HepG2 (cell line): ENCODE data around the gene EIF3A. TPM values are rescaled to one million over a fixed set of nuclear protein-coding genes. Genes with fewer than 3 reads are reported as not detected.

Source experiments
- BRD4 ChIP-seq: sonication (generic); formaldehyde crosslinking; IDR thresholded peaks from 2 replicates; pipeline ENCODE4 v1.4.0; 2020; ENCODE audit warnings: missing genetic modification reagents
- CBX2 ChIP-seq, 2 experiments: fragments of 200-600 bp in 1 of 2; sonication (generic); formaldehyde crosslinking in 1 of 2; IDR thresholded peaks; 2 replicates each; pipeline versions ENCODE4 v1.7.0 to v1.8.1; 2018 to 2022; ENCODE audit warnings: low read depth in 2 of 2, low read length in 1 of 2, mild to moderate bottlenecking in 1 of 2, missing genetic modification reagents in 1 of 2
- GTF3A ChIP-seq: sonication (generic); formaldehyde crosslinking; conservative IDR thresholded peaks from 2 replicates; pipeline ENCODE4 v1.4.0; 2020; ENCODE audit warnings: mild to moderate bottlenecking, missing genetic modification reagents
- NBN ChIP-seq: fragments of 450-650 bp; conservative IDR thresholded peaks from 2 replicates; pipeline ENCODE4 v1.6.1; 2017
- NR3C1 ChIP-seq: sonication (generic); formaldehyde crosslinking; IDR thresholded peaks from 2 replicates; pipeline ENCODE4 v1.4.0; 2020; ENCODE audit warnings: missing genetic modification reagents
- RFXAP ChIP-seq: sonication (generic); formaldehyde crosslinking; IDR thresholded peaks from 2 replicates; pipeline ENCODE4 v1.4.0; 2020; ENCODE audit warnings: missing genetic modification reagents, borderline replicate concordance
- RNF2 ChIP-seq: fragments of 450-650 bp; conservative IDR thresholded peaks from 2 replicates; pipeline ENCODE4 v1.6.1; 2016; ENCODE audit warnings: low read depth
- SIX4 ChIP-seq: sonication (generic); formaldehyde crosslinking; IDR thresholded peaks from 2 replicates; pipeline ENCODE4 v1.4.0; 2020; ENCODE audit warnings: missing genetic modification reagents
- SNAI1 ChIP-seq: sonication (generic); formaldehyde crosslinking; IDR thresholded peaks from 2 replicates; pipeline ENCODE4 v1.5.0; 2020; ENCODE audit warnings: mild to moderate bottlenecking, missing genetic modification reagents, borderline replicate concordance
- SOX6 ChIP-seq, 2 experiments: fragments of 450-650 bp in 1 of 2; sonication (generic) in 1 of 2; formaldehyde crosslinking in 1 of 2; IDR thresholded peaks; 2 replicates each; pipeline versions ENCODE4 v1.4.0 to v1.6.1; 2017 to 2020; ENCODE audit warnings: antibody characterized with exemption in 1 of 2, mild to moderate bottlenecking in 1 of 2, missing genetic modification reagents in 1 of 2
- TGIF2 ChIP-seq: IDR thresholded peaks from 2 replicates; pipeline ENCODE4 v1.6.1; 2016; ENCODE audit warnings: control low read depth, missing compliant biosample characterization
- ZBTB20 ChIP-seq: sonication (generic); formaldehyde crosslinking; IDR thresholded peaks from 2 replicates; pipeline ENCODE4 v1.8.1; 2023; ENCODE audit warnings: missing genetic modification reagents, low read depth, mild to moderate bottlenecking, borderline replicate concordance
- ZFP36L1 ChIP-seq: sonication (generic); formaldehyde crosslinking; IDR thresholded peaks from 2 replicates; pipeline ENCODE4 v1.8.0; 2022; ENCODE audit warnings: mild to moderate bottlenecking, missing genetic modification reagents, moderate library complexity
- ZFP41 ChIP-seq: sonication (generic); formaldehyde crosslinking; IDR thresholded peaks from 2 replicates; pipeline ENCODE4 v1.4.0; 2020; ENCODE audit warnings: mild to moderate bottlenecking, missing genetic modification reagents, borderline replicate concordance
- ZSCAN29 ChIP-seq: sonication (generic); formaldehyde crosslinking; conservative IDR thresholded peaks from 2 replicates; pipeline ENCODE4 v1.4.0; 2020; ENCODE audit warnings: mild to moderate bottlenecking, missing genetic modification reagents
- polyA plus RNA-seq, 8 experiments: library from polyadenylated mRNA; depleted of rRNA in 3 of 8; stranded (reverse) in 7 of 8; unstranded in 1 of 8; fragments of >200 nt; fragmentation: Illumina TruSeq in 4 of 8; extraction: Trizol in 4 of 8; gene quantifications; 2 replicates each; pipeline versions ENCODE4 v1.2.1 to v1.2.3, GENCODE V29; 2011 to 2016; ENCODE audit warnings: low read depth in 4 of 8, missing spikeins in 1 of 8, mixed read lengths in 1 of 8; ENCODE audit not compliant: insufficient read depth in 1 of 8
- total RNA-seq, 5 experiments: library from RNA; depleted of rRNA; stranded (reverse); fragments of >200 nt; fragmentation: Illumina TruSeq; extraction: Trizol; gene quantifications; 2 replicates each; pipeline ENCODE4 v1.2.3, GENCODE V29; 2016; ENCODE audit warnings: low read depth in 1 of 5
- TF ChIP-seq, protein P1 (sequence below): sonication (generic); formaldehyde crosslinking; IDR thresholded peaks from 2 replicates; pipeline ENCODE4 v1.5.0; 2020; ENCODE audit warnings: mild to moderate bottlenecking, missing genetic modification reagents, borderline replicate concordance
- TF ChIP-seq, protein P2 (sequence below): sonication (generic); formaldehyde crosslinking; IDR thresholded peaks from 2 replicates; pipeline ENCODE4 v1.8.1; 2023; ENCODE audit warnings: mild to moderate bottlenecking, missing genetic modification reagents
- TF ChIP-seq, protein P3 (sequence below): sonication (generic); formaldehyde crosslinking; conservative IDR thresholded peaks from 2 replicates; pipeline ENCODE4 v1.8.0; 2022; ENCODE audit warnings: missing genetic modification reagents

The EIF3A gene
- total and polyA plus RNA-seq, 2 of the 13 experiments (the other 11 are each of a cell fraction or from before 2014, with no cell fraction given), result 25.6 to 117 TPM

DNA sequence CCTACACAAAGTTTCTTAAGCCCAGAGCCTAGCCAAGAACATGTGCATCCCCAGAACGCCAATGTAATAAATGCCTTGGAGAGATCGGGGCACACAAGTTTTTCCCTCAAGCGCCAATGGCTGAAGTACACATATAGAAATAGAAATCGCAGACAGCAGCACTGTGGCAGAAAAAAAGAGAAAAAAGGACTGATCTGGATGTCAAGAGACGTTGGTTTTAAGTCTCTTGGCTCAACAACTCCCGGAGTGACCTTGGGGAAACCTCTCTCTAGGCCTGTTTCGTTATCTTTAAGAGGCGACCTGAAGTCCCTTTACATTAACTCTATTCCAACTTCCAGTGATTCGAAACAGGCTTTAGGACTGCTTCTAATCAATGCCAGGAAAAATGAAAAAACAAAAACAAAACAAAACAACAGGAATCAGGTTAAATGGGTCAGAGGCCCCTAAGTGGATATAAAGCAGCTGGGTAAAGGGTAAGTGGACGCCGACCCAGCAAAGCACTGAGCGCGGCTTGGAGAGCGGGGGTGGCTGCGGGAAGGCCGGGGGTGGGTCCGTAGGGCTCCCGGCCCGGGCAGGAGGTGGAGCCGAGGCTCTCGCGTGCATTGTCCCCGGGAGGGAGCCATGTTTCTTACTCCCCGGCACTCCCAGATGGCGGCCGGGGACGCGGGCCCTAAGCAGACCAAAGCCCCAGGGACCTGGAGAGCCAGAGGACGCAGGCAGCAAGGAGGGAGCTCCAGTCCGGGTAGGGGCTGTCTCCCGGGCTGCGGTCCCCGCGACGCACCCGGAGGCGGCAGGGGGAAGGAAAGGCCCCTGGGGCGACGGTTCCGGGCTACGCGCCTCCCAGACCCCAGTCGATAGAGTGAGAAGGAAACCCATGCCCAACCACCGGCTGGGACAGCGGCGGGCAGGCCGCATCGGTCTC, 757 bp downstream of the EIF3A start (continued):
- TF ChIP-seq, protein P1, sequence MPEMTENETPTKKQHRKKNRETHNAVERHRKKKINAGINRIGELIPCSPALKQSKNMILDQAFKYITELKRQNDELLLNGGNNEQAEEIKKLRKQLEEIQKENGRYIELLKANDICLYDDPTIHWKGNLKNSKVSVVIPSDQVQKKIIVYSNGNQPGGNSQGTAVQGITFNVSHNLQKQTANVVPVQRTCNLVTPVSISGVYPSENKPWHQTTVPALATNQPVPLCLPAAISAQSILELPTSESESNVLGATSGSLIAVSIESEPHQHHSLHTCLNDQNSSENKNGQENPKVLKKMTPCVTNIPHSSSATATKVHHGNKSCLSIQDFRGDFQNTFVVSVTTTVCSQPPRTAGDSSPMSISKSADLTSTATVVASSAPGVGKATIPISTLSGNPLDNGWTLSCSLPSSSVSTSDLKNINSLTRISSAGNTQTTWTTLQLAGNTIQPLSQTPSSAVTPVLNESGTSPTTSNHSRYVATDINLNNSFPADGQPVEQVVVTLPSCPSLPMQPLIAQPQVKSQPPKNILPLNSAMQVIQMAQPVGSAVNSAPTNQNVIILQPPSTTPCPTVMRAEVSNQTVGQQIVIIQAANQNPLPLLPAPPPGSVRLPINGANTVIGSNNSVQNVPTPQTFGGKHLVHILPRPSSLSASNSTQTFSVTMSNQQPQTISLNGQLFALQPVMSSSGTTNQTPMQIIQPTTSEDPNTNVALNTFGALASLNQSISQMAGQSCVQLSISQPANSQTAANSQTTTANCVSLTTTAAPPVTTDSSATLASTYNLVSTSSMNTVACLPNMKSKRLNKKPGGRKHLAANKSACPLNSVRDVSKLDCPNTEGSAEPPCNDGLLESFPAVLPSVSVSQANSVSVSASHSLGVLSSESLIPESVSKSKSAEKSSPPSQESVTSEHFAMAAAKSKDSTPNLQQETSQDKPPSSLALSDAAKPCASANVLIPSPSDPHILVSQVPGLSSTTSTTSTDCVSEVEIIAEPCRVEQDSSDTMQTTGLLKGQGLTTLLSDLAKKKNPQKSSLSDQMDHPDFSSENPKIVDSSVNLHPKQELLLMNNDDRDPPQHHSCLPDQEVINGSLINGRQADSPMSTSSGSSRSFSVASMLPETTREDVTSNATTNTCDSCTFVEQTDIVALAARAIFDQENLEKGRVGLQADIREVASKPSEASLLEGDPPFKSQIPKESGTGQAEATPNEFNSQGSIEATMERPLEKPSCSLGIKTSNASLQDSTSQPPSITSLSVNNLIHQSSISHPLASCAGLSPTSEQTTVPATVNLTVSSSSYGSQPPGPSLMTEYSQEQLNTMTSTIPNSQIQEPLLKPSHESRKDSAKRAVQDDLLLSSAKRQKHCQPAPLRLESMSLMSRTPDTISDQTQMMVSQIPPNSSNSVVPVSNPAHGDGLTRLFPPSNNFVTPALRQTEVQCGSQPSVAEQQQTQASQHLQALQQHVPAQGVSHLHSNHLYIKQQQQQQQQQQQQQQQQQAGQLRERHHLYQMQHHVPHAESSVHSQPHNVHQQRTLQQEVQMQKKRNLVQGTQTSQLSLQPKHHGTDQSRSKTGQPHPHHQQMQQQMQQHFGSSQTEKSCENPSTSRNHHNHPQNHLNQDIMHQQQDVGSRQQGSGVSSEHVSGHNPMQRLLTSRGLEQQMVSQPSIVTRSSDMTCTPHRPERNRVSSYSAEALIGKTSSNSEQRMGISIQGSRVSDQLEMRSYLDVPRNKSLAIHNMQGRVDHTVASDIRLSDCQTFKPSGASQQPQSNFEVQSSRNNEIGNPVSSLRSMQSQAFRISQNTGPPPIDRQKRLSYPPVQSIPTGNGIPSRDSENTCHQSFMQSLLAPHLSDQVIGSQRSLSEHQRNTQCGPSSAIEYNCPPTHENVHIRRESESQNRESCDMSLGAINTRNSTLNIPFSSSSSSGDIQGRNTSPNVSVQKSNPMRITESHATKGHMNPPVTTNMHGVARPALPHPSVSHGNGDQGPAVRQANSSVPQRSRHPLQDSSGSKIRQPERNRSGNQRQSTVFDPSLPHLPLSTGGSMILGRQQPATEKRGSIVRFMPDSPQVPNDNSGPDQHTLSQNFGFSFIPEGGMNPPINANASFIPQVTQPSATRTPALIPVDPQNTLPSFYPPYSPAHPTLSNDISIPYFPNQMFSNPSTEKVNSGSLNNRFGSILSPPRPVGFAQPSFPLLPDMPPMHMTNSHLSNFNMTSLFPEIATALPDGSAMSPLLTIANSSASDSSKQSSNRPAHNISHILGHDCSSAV, result no peak
- TF ChIP-seq BRD4 (CRISPR knock-in tag) (no peak), ZFP36L1 (CRISPR knock-in tag) (no peak), ZBTB20 (no peak), ZSCAN29 (CRISPR knock-in tag) (0 out of 2 replicates have a peak, but pooled peaks have one; percentile 13), TGIF2 (no peak), NBN (no peak), CBX2 (IDR thresholded peaks at IDR 0.05; ENCODE audit: low read depth, low read length) (no peak), CBX2 (CRISPR knock-in tag; IDR thresholded peaks at IDR 0.05; ENCODE audit: low read depth) (no peak), ZFP41 (CRISPR knock-in tag) (no peak), RNF2 (no peak), RFXAP (CRISPR knock-in tag) (no peak), SNAI1 (CRISPR knock-in tag) (no peak; the same call in 1 of the 2 replicates), SIX4 (CRISPR knock-in tag) (no peak), GTF3A (CRISPR knock-in tag) (no peak), SOX6 (IDR thresholded peaks at IDR 0.05) (no peak), SOX6 (CRISPR knock-in tag; IDR thresholded peaks at IDR 0.05) (no peak), NR3C1 (CRISPR knock-in tag) (no peak)
- TF ChIP-seq, protein P2, sequence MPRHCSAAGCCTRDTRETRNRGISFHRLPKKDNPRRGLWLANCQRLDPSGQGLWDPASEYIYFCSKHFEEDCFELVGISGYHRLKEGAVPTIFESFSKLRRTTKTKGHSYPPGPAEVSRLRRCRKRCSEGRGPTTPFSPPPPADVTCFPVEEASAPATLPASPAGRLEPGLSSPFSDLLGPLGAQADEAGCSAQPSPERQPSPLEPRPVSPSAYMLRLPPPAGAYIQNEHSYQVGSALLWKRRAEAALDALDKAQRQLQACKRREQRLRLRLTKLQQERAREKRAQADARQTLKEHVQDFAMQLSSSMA (CRISPR knock-in tag), result no peak
- TF ChIP-seq, protein P3, sequence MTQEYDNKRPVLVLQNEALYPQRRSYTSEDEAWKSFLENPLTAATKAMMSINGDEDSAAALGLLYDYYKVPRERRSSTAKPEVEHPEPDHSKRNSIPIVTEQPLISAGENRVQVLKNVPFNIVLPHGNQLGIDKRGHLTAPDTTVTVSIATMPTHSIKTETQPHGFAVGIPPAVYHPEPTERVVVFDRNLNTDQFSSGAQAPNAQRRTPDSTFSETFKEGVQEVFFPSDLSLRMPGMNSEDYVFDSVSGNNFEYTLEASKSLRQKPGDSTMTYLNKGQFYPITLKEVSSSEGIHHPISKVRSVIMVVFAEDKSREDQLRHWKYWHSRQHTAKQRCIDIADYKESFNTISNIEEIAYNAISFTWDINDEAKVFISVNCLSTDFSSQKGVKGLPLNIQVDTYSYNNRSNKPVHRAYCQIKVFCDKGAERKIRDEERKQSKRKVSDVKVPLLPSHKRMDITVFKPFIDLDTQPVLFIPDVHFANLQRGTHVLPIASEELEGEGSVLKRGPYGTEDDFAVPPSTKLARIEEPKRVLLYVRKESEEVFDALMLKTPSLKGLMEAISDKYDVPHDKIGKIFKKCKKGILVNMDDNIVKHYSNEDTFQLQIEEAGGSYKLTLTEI (CRISPR knock-in tag), result no peak
